Neural cell (in vitro differentiated cells): ENCODE measurements around the gene MYOM1.

ENCODE experiments used
- CTCF ChIP-seq: fragments of 450-650 bp; IDR thresholded peaks from 2 replicates; pipeline ENCODE4 v1.5.1; 2014; ENCODE audit warnings: antibody characterized with exemption, mild to moderate bottlenecking, moderate library complexity; ENCODE audit not compliant: poor library complexity, severe bottlenecking
- EP300 ChIP-seq: fragments of 450-650 bp; conservative IDR thresholded peaks from 2 replicates; pipeline ENCODE4 v1.6.1; 2014; ENCODE audit warnings: antibody characterized with exemption, mild to moderate bottlenecking, moderate library complexity; ENCODE audit not compliant: poor library complexity, severe bottlenecking
- EZH2 ChIP-seq: fragments of 200-600, 300-800 bp; shearing (Covaris generic), sonication (generic); IDR thresholded peaks from 2 replicates; pipeline ENCODE4 v1.6.1; 2014; ENCODE audit warnings: antibody characterized with exemption, low read length, borderline replicate concordance, mild to moderate bottlenecking; ENCODE audit not compliant: insufficient read depth, poor library complexity, severe bottlenecking
- MXI1 ChIP-seq: fragments of 450-650 bp; conservative IDR thresholded peaks from 2 replicates; pipeline ENCODE4 v1.6.1; 2014; ENCODE audit warnings: antibody characterized with exemption, mild to moderate bottlenecking; ENCODE audit not compliant: poor library complexity, severe bottlenecking
- POLR2AphosphoS5 ChIP-seq: IDR thresholded peaks from 2 replicates; pipeline ENCODE4 v1.6.1; 2012
- REST ChIP-seq: IDR thresholded peaks from 2 replicates; pipeline ENCODE4 v1.6.1; 2012; ENCODE audit warnings: borderline replicate concordance
- SMC3 ChIP-seq: fragments of 450-650 bp; conservative IDR thresholded peaks from 2 replicates; pipeline ENCODE4 v1.6.1; 2014; ENCODE audit warnings: antibody characterized with exemption, mild to moderate bottlenecking, moderate library complexity; ENCODE audit not compliant: poor library complexity
- TAF1 ChIP-seq: IDR thresholded peaks from 2 replicates; pipeline ENCODE4 v1.6.1; 2012; ENCODE audit warnings: low read depth

- TF ChIP-seq CTCF, result no peak
- TF ChIP-seq TAF1, result no peak
- TF ChIP-seq SMC3, result no peak
- no peak for TF ChIP-seq EZH2
- TF ChIP-seq POLR2AphosphoS5, result no peak
- TF ChIP-seq REST, result no peak
- TF ChIP-seq MXI1, result no peak
- TF ChIP-seq EP300, result no peak
Measured at GRCh38 chr18:3092727-3093126, 127.0 kb downstream of the MYOM1 start.
